HG02870 (cell line): ENCODE results near the gene LBP.
"Not testable (repeated sequence)": the region's sequence is repeated elsewhere in the genome, so short reads cannot be mapped to it uniquely, and the experiment has no call there.

Experiments used
- ATAC-seq: cut with Tn5 transposase; IDR thresholded peaks from one replicate; pipeline ENCODE4 v1.9.1; 2021; ENCODE audit warnings: mild to moderate bottlenecking, moderate library complexity; ENCODE audit not compliant: unreplicated experiment

LBP gene

DNA sequence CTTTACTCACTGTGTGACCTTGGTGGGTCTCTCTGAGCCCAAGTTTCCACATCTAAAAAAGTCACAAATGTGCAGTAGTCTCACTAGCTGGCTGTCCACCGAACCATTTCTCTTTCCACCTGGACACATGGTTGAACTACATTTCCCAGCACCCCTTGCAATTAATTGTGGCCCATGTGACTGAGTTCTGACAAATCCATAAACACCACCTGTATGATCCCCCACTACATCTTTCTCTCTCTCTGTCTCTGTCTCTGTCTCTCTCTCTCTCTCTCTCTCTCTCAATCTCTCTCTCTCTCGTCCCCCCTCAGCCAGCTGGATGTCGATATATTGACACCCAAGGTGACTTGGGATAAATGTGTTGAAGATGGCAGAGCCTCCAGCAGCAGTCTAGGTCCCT lies 46.1 kb downstream of the LBP start:
- no peak for ATAC-seq

DNA sequence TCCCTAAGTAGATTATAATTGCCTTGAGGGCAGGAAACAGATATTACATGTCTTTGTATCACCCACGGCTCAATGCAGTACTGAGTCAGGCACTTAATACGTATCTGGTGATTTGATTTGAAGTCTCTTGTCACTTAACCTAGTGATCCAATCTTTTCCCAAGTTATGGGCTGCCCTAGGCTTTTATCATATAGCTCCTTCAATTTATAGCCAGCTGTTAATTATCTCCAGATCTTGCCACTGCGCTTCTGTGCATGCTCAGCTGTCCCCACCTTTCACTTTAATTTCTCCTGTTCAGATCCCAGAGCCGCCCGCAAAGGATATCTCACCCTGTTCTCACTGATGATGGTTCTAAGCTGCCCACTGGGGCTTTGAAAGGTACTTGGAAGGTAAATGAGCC lies 47.0 kb downstream of the LBP start:
- ATAC-seq, result no peak

DNA sequence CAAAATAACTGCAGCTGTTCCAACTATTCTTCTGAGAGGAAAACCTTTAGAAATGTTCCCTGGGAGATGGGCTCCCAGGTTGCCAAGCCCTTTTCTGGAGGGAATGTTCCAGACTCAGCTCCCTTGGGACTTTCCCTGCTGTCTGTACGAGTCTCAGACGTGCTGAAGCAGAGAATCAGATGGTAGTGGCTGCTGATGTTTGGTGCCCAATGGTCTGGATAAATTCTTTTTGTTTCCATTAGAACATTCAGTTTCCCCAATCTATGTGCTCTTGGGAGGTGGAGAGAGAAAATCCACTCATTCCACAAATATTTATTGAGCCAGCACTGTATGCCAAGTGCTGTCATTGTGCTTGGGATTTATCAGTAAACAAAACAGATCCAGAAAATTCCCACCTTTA lies 48.9 kb downstream of the LBP start:
- ATAC-seq, result no peak

- not testable (repeated sequence) for ATAC-seq
Measured at GRCh38 chr20:38395751-38396395, 49.6 kb downstream of the LBP start.

DNA sequence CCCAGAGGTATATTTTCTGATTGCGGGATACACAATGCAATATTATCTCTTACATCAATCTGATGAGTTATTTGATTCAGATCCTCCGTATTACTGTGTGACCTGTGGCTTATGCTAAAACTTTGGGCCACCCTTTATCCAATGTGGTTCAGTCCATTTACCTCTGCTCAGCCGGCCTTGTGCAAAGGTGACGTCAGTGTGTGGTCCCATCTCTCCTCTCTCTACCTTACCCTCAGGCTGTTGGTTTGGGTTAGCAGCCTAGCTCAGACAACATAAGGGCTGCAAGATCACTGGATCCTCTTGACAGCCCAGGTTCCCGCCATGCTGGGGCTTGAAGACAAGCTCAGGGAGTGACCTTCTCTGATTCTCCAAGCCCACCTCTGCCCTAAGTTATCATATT lies 55.8 kb downstream of the LBP start:
- ATAC-seq, result no peak

DNA sequence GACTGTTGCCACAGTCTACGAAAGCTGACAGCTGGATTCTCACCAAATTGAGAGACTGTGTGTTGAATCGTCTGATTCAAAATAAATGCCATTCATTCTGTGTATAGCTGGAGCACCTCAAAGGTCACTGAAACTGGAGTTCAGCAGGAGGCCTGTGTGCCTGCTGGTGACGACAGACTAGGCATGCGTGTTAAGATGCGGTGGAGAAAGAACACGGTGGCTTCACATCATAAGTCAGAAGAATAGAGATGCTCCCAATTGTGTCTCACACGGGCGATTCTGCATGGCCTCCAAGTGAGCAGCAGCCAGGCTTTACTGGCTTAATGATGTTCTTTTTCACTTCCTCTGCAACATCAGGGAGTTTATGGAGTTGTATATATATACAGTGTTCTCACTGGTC lies 56.5 kb downstream of the LBP start:
- no peak for ATAC-seq

- ATAC-seq, result no peak
Measured at GRCh38 chr20:38404016-38404415, 57.7 kb downstream of the LBP start.

GRCh38 chr20:38405132-38405531 lies 58.9 kb downstream of the LBP start:
- ATAC-seq, result no peak

GRCh38 chr20:38406476-38406875 lies 60.2 kb downstream of the LBP start:
- ATAC-seq, result no peak

DNA sequence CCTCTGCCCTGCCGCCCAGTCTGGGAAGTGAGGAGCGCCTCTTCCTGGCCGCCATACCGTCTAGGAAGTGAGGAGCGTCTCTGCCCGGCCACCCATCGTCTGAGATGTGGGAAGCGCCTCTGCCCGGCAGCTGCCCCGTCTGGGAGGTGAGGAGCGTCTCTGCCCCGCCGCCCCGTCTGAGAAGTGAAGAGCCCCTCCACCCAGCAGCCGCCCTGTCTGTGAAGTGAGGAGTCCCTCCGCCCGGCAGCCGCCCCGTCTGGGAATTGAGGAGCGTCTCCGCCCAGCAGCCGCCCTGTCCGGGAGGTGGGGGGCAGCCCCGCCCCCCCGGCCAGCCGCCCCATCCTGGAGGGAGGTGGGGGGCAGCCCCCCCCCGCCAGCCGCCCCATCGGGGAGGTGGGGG lies 61.0 kb downstream of the LBP start:
- no peak for ATAC-seq

GRCh38 chr20:38407822-38408221 lies 61.5 kb downstream of the LBP start:
- not testable (repeated sequence) for ATAC-seq

- ATAC-seq, result no peak
Measured at GRCh38 chr20:38412877-38413577, 66.7 kb downstream of the LBP start.

DNA sequence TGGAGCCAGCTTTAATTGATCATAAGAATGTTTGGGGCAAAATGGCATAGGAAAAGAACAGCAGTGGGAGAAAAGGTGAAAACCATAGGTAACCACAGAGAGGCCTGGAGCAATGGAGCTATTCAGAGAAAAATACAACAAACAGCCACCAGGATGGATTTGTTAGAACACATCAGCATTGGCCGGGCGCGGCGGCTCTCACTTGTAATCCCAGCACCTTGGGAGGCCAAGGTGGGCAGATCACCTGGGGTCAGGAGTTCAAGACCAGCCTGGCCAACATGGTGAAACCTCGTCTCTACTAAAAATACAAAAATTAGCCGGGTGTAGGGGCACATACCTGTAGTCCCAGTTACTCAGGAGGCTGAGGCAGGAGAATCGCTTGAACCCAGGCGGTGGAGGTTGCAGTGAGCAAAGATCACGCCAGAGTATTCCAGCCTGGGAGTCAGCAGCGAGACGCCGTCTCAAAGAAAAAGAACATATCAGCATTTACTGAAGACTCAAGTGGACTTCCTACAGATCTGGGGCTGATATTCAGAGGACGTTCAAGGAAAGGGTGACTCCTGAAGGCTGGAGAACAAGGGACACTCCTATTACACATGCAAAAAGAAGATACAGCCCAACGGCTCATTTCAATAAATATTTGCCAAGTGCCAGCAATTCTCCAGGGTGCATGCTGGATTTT lies 68.6 kb downstream of the LBP start:
- no peak for ATAC-seq

- ATAC-seq, result no peak
Measured at GRCh38 chr20:38418509-38419204, 72.4 kb downstream of the LBP start.

GRCh38 chr20:38420388-38421085 lies 74.3 kb downstream of the LBP start:
- ATAC-seq, result no peak

DNA sequence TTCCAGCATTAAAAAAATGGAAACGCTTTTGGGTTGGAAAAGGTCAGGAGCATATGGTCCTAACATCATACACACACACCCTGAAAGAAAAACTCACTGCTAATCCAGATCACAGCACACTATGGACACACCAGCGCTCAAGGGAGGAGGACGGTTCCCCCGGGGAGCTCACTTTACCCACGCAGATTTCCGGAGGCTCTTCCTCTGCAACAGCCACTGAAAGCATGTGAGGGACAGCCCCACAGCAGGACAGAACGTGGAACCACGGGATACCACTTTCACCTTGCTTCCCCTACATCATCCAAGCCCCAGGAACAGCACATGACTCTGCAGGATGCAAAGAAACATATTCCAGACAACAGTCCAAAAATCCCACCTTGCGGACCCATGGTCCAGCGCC lies 75.6 kb downstream of the LBP start:
- ATAC-seq, result no peak

DNA sequence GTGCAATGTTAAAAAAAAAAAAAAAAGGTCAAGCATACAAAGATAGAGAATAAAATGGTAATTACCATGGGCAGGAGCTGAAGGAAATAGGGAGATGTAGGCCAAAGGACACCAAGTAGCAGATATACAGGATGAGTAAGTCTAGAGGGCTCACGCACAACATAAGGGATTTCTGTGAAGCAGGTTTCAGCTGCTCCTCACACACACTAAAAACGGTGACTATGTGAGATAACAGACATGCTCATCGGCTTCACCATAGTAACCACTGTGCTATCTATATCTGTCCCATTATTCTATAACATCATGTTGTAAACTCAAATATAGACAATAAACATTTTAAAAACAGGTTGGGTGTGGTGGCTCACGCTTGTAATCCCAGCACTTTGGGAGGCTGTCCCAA lies 77.3 kb downstream of the LBP start:
- no peak for ATAC-seq

DNA sequence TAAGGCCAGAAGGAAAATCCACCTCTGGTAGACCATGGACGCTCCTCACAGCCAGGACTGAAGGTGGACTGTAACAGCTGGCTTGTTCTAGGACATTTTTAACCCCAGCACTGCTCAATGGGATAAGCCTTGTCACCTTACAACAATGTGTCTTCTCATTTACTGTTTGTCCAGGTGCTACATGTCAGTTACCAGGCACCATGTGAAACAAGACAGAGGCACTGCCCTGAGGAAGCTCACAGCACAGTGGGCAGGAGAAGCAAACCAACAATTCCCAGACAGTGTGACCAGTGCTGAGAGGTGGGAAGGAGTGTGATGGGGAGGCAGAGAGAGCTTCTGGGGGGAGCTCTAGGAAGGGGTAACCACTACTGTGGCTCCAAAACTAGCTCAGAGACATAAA lies 78.1 kb downstream of the LBP start:
- no peak for ATAC-seq

DNA sequence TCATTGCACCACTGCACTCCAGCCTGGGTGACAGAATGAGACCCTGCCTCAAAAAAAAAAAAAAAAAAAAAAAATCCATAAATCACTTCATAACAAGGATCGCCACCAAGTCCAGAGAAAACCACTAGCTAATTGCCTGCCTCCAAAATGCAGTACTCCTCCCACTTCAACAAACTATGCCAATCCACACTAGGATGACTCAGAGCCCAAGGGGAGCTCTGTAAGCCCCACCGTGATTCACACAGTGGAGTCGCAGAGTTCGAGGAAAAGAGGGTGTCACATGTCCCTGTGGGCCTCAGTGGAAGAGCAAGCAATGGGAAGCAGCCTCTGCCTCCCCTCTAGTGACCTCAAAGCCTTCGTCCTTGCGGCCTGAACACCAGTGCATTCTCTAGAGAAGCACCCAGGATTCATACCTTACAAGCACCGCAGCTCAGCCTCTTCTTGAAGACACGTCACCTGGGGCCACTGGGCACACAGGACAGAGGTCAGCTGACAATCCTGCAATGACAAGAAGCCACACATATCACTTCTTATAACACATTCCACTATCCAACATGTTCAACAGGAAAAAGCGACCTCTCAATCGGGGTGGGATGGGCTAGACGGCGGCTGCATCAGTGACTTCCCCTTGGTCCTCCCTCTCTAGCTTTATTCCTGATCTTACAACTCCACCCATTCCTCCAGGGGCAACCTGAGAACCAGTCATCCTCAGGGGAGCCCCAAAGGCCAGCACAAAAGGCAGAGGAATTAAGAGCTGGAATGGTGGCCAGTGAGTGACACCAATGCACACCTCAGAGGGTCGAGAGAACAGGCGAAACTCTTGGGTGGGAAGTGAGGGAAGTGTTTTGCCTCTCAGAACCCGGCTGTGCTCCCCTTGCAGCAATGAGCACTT lies 80.0 kb downstream of the LBP start:
- no peak for ATAC-seq
